Fibroblast of peridontal ligament (primary cell): ENCODE measurements around the gene TRAT1.
A peak's percentile ranks its signal among the peaks of the same experiment; 100 is the strongest.
"Not testable (repeated sequence)": the region's sequence is repeated elsewhere in the genome, so short reads cannot be mapped to it uniquely, and the experiment has no call there.

ENCODE experiments used
- DNase-seq: peaks from one replicate; pipeline ENCODE4 v3.0.0-alpha.2; 2010; ENCODE audit errors: extremely low read depth

The TRAT1 gene, protein sequence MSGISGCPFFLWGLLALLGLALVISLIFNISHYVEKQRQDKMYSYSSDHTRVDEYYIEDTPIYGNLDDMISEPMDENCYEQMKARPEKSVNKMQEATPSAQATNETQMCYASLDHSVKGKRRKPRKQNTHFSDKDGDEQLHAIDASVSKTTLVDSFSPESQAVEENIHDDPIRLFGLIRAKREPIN

DNA sequence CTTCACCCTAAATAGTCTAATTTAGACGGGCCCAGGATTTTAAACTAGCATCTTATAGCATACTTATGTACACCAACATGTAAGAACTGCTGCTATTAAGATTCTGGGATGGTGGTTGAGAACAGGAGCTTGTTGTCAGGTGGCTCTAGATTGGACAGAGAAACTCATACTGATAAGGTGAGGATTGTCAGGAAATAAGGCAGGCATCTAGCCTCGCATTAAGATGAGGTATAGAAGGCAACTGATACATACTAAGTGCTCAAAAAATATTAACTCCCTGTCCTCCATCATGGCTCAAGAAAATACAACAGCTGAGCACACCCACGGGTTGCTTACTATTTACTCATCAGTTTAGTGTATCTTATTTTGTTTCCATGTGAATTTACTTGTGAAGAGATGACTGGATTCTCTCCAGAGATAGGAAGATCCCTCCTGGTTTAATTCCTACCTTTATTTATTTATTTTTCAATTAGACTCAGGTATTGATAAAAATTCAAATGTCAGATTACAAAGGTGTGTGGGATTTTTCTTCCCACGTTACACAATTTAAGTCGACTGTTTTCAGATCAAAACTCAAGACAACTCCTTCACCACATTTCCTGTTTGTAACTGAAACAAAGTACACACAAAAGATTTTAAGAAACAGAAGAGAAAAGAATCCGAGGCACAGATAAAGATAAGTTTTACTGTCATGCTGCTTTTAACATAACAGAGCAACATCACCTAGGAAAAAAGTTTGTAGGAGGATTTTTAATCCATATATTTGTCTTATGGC, at the start of gene TRAT1:
TRAT1 (plus strand) TSS at position 664 of the 775 bp plus-strand sequence. CDS start 142 bp downstream, outside the sequence.
- DNase-seq, result no peak

DNA sequence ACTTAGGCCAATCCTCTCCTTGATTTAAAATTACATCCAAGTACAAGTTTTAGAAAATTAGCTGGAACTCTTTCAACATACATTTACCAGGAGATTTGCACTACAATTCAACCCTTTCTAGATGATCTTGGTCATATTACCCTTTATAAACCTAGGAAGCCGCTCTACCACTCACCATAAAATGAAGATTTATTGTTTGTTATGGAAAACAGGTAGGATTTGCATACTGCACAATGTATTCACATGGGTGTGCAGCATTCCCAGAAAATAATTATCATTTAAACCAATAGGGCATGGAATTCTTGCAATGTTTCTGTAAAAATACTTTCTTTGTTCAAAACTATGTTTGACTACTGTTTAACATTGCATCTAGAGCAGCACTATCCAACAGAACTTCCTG, 46.9 kb upstream of the TRAT1 start:
- no peak for DNase-seq

GRCh38 chr3:108779496-108779895, 43.1 kb upstream of the TRAT1 start:
- DNase-seq, result no peak

- no peak for DNase-seq
Measured at GRCh38 chr3:108780235-108780634, 42.4 kb upstream of the TRAT1 start.

GRCh38 chr3:108791473-108791872, 31.1 kb upstream of the TRAT1 start:
- DNase-seq, result no peak

DNA sequence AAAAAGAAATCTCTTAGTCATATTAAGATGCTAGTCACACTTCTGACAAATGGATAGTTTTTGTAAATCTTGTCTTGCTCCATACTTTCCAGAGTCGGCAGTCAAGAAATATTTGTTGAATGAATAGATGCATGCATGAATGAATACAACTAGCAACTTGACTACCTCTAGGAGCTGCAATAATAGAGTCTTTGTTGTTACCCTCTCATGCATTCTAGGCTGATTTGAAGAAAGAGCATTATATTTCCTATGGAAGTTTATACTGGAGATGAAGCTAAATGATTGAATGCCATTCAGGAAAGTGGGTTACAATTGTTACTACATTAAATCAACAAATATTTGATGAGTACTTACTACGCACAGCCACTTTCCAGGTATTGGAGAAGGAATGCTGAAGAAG, 18.1 kb upstream of the TRAT1 start:
- DNase-seq, result no peak

DNA sequence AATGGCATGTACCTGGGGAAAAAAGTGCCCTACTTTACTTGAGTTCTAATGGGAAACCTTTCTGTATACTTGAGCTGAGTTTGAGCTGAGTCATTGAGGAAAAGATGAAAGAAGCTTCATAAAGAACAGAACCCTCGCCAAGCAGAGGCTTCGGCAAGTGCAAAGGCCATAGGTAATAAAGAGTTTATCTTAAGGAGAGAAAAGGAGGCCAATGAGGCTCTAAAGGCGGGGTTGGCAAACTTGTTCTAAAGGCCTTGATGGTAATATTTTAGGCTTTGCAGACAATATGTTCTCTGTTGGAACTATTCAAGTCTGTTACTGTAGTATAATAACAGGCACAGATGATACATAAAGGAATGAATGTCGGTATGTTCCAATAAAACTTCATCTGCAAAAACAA, 17.6 kb upstream of the TRAT1 start:
- DNase-seq, result no peak

- DNase-seq, result no peak
Measured at GRCh38 chr3:108806316-108806715, 16.3 kb upstream of the TRAT1 start.

GRCh38 chr3:108818404-108818803, 4.2 kb upstream of the TRAT1 start:
- DNase-seq, result peak; percentile 2

GRCh38 chr3:108820586-108820985, 2.0 kb upstream of the TRAT1 start:
- no peak for DNase-seq

- no peak for DNase-seq
Measured at GRCh38 chr3:108823227-108823626, 641 bp downstream of the TRAT1 start.

- not testable (repeated sequence) for DNase-seq
Measured at GRCh38 chr3:108823803-108824202, 1.2 kb downstream of the TRAT1 start.

- no peak for DNase-seq
Measured at GRCh38 chr3:108826309-108827187, 4.0 kb downstream of the TRAT1 start.

DNA sequence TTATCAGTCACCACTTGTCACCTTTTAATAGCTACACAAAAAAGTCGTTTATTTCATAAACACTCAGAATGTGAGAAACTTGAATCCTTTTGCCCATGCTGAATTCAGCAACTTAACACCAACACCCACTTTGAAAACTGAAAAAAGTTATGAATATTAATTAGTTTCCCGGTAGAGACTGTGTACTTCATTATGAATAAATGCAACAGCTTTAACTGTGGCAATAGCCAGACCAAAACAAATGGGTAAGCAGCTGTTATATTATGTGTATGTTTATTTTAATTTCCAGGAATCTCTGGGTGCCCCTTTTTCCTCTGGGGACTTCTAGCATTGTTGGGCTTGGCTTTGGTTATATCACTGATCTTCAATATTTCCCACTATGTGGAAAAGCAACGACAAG, 7.8 kb downstream of the TRAT1 start:
- no peak for DNase-seq

DNA sequence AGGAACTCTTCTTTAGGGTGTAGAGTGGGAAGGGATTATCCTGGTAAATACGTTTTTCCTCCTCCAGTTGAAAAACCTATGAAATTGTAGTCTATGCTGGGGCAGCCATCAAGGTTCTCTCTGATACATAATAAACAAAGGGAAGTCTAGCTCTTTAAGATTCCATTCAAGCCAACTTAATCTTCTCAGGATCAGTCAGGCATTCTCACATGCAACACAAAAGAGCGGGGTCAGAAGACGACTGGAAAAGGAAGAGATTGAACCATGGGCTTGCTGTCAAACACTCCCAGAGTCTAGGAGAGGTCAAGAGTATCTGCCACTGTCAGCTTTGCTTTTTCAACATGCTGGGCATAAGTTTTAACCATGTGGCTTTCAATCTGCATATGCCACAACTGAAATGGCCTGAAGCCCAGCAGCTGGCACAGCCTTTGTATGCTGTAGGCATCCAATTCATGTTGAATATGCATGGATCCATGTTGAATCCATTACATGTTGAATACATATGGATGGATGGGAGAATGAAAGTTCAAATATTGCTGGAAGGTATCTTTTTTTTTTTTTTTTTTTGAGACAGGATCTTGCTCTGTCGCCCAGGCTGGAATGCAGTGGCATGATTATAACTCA, 8.5 kb downstream of the TRAT1 start:
- DNase-seq, result no peak

GRCh38 chr3:108833611-108834010, 11.0 kb downstream of the TRAT1 start:
- DNase-seq, result no peak

DNA sequence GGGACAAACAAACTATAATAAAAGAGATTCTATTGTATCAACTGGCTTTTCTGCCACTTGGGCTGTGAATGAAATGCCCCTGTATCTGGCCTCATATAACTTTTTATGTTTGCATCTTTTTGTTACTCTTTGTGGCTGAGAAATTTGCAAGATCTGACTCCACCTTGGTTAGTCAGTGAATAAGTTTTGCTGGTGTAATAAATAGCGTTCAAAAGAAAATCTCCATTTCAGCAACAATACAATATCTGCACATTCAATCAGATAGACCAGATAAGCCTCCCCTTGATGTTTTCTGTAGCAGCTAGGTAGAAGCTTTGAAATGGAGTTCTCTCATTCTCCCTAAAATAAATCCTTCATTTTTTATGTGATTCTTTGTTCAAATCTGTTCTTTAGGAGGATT, 12.0 kb downstream of the TRAT1 start:
- DNase-seq, result no peak

- no peak for DNase-seq
Measured at GRCh38 chr3:108835101-108835500, 12.5 kb downstream of the TRAT1 start.

GRCh38 chr3:108838436-108838835, 15.8 kb downstream of the TRAT1 start:
- DNase-seq, result no peak

GRCh38 chr3:108845709-108846293, 23.2 kb downstream of the TRAT1 start:
- DNase-seq, result no peak

DNA sequence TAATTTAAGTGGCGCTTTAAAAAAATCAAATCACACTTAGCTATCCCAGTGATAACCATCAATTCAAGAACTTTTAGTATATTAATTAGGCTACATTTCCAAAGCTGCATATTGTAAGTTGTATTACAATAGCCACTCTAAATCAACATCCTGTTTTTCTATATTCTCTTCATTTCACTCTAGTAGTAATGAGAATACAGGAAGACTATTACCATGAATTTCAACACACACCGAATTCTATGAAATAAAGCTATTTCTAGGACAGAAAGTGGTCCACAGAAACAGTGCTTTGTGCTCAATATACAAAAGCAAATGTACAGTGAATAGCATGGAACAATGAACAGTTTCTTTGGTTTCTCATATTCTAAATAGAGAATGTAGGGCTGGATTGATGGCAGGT, 24.6 kb downstream of the TRAT1 start:
- DNase-seq, result no peak

DNA sequence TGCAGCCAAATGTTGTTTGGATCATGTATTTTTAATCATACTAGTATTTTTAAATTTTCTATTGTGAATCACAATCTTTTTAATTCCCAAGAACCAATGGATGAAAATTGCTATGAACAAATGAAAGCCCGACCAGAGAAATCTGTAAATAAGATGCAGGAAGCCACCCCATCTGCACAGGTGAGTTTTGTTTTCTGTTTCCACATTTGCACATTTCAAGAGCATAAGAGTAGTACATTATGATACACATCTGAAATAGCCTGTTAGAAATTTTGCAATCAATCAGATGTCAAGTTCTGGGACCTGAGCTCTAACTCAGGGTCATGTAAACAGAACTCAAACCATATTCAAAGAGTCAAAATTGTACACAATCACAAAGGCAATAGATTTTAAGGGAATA, 26.5 kb downstream of the TRAT1 start:
- no peak for DNase-seq
